SK-N-SH treated with all-trans-retinoic acid at 6 μM for 48 hours (cell line): ENCODE data around the gene CRADD.

ENCODE experiments used
- ARNTL ChIP-seq: fragments of 450-650 bp; formaldehyde crosslinking; IDR thresholded peaks from 2 replicates; pipeline ENCODE4 v1.5.0; 2020; ENCODE audit warnings: low read depth, mild to moderate bottlenecking, moderate library complexity, borderline replicate concordance
- PPARA ChIP-seq: fragments of 250-450 bp; sonication (Bioruptor Pico); IDR thresholded peaks from 2 replicates; pipeline ENCODE4 v1.5.0; 2020; ENCODE audit warnings: mild to moderate bottlenecking, borderline replicate concordance
- RARB ChIP-seq: fragments of 250-450 bp; sonication (Bioruptor Pico); IDR thresholded peaks from 2 replicates; pipeline ENCODE4 v1.8.0; 2021; ENCODE audit warnings: mild to moderate bottlenecking, moderate library complexity

DNA sequence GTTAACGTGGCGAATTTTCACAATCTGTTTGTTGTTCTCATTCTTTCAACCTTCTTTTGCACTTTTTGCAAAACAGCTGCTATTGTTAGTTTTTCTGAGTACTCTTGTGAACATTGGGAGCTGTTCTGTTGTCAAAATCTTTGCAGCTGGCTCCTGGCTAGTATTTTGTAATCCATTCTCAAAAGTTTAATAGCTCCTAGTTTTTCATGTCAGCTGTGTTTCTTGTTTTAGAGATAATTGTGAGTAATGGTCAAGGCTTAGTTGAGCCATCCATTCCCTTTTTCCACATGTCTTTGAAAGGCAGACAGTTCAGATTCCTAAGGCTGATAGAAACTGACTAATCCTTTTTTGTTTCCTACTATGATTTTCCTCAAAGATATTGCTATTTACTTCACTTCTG lies 39.1 kb upstream of the CRADD start:
- TF ChIP-seq RARB (no peak), ARNTL (CRISPR knock-in tag) (no peak), PPARA (CRISPR knock-in tag) (no peak)
